Measurements from ENCODE around the gene TCF12. TPM values are rescaled to one million over a fixed set of nuclear protein-coding genes. Genes with fewer than 3 reads are reported as not detected.

Gene TCF12
- total and polyA plus RNA-seq, 2 of the 8 experiments (the other 6 are each of a cell fraction or from before 2014, with no cell fraction given), result 85.8 to 101 TPM

DNA sequence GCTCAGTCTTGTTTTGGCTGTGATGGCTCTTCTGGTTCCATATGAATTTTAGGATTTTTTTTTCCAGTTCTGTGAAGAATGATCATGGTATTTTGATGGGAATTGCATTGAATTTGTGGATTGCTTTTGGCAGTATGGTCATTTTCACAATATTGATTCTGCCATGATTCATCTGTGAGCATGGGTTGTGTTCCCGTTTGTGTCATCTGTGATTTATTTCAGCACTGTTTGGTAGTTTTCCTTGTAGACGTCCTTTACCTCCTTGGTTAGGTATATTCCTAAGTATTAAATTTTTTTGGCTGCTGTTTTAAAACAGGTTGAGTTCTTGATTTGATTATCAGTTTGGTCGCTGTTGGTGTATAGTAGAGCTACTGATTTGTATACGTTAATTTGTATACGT lies 18.5 kb downstream of the TCF12 start:
- Histone ChIP-seq H2AK5ac (ENCODE audit: low read depth, low read length) (no peak overlapping the region), H3K79me2 (ENCODE audit: control insufficient read depth in 1 of 2, insufficient read depth in 2 of 2, low read length in 2 of 2) (peaks cover 12 to 96% of the 10 kb centered on the region in 2 experiments; a peak in 3 of 4 replicates), H3K23ac (ENCODE audit: insufficient read length) (no peak overlapping the region), H2AFZ (ENCODE audit: low read length) (no peak overlapping the region), H4K20me1 (replicated peaks in 1 of 2; ENCODE audit: control insufficient read depth in 1 of 2, insufficient read depth in 2 of 2, low read length in 2 of 2) (peaks cover 0 to 7% of the 10 kb centered on the region in 2 experiments), H3K18ac (ENCODE audit: extremely low read depth, low read length) (no peak overlapping the region), H3K14ac (ENCODE audit: insufficient read length) (no peak overlapping the region), H2BK5ac (ENCODE audit: low read depth, low read length) (no peak overlapping the region), H4K91ac (replicated peaks; ENCODE audit: insufficient read length, low read length) (no peak overlapping the region), H3K36me3 (ENCODE audit: control insufficient read depth in 2 of 4, insufficient read depth in 4 of 4, low read length in 3 of 4) (peaks cover 0 to 7% (median 1%) of the 10 kb centered on the region in 4 experiments; a peak in 2 of 8 replicates), H4K8ac (ENCODE audit: extremely low read depth, insufficient read depth, low read length) (no peak overlapping the region), H2BK12ac (ENCODE audit: low read depth, low read length) (no peak overlapping the region), H3K56ac (replicated peaks; ENCODE audit: insufficient read length, low read depth, low read length) (no peak overlapping the region), H3K27me3 (replicated peaks in 1 of 4; ENCODE audit: control insufficient read depth in 3 of 4, extremely low read depth in 1 of 4, insufficient read depth in 3 of 4, low read length in 3 of 4) (no peaks in the 10 kb centered on the region), H2BK20ac (ENCODE audit: low read length) (no peak overlapping the region), H2BK120ac (replicated peaks; ENCODE audit: low read depth, low read length) (no peak overlapping the region), H2BK15ac (ENCODE audit: low read length) (no peak overlapping the region), H3K4me2 (ENCODE audit: insufficient read depth in 1 of 2, low read depth in 2 of 2, low read length in 2 of 2) (no peak overlapping the region), H4K5ac (ENCODE audit: insufficient read length, low read depth, low read length) (no peak overlapping the region), H3K4me1 (replicated peaks in 1 of 4; ENCODE audit: control insufficient read depth in 3 of 4, insufficient read depth in 4 of 4, low read length in 3 of 4) (0 out of 7 replicates have a peak, but pooled peaks cover 0 to 2% (median 0%) of the 10 kb centered on the region in 4 experiments), H3K4ac (replicated peaks; ENCODE audit: insufficient read length, low read depth, low read length) (no peak overlapping the region), H3K79me1 (ENCODE audit: low read depth, low read length) (peaks cover 9% of the 10 kb centered on the region), H3K27ac (ENCODE audit: low read depth, low read length) (no peak overlapping the region), H3K9ac (replicated peaks in 1 of 4; ENCODE audit: extremely low read depth in 1 of 4, low read depth in 3 of 4, low read length in 3 of 4) (no peak overlapping the region), H3K9me3 (ENCODE audit: insufficient read depth in 2 of 2, low read depth in 1 of 2, low read length in 1 of 2) (0 out of 4 replicates have a peak, but pooled peaks cover 0 to 3% of the 10 kb centered on the region in 2 experiments), H3K23me2 (ENCODE audit: low read depth, low read length) (no peaks in the 10 kb centered on the region), H3K4me3 (ENCODE audit: extremely low read depth in 1 of 4, insufficient read depth in 2 of 4, low read depth in 3 of 4, low read length in 4 of 4) (no peak overlapping the region)
- ChIA-PET POLR2A (ENCODE audit: partially characterized antibody) (interaction anchor here (0.6 kb wide), 1 partner anchor 41 kb away, joined by 4 read pairs; no protein-coding TSS in a partner anchor), CTCF (ENCODE audit: partially characterized antibody) (no interaction called here)
- 88% methylated on average over 5 of the region's 5 CpGs; no CpG with 5 or more reads in 1 of the 2 experiments for WGBS, 2 experiments (ENCODE audit: extremely low coverage in 1 of 2, insufficient coverage in 1 of 2, insufficient read length in 1 of 2, insufficient replicate concordance in 2 of 2, low coverage in 1 of 2, low lambda C conversion rate in 2 of 2, missing lambda C conversion rate in 1 of 2)
- FAIRE-seq (no peak), DNase-seq (ENCODE audit: low read depth in 1 of 2, low spot score in 2 of 2) (no peak)
- TF ChIP-seq KDM1A (IDR thresholded peaks at IDR 0.05; ENCODE audit: borderline replicate concordance, low read length), result no peak
